ENCODE results near the gene CCDC201. TPM values are rescaled to one million over a fixed set of nuclear protein-coding genes. Genes with fewer than 3 reads are reported as not detected.

The CCDC201 gene
- not detected in 2 replicates for total RNA-seq (2021)
- long read RNA-seq, result 0 reads

- Mint-ChIP-seq H3K27me3 (ENCODE audit: low read depth) (peaks cover 4% of the 10 kb centered on the region), H3K9me3 (peaks cover 11 to 19% of the 10 kb centered on the region in 2 experiments), H3K27ac (no peak within 1 kb of the TSS), H3K4me1 (no peaks in the 10 kb centered on the region), H3K4me3 (no peak within 1 kb of the TSS), H3K36me3 (ENCODE audit: insufficient read depth in 1 of 3, low read depth in 3 of 3) (peaks cover 3 to 10% (median 5%) of the 10 kb centered on the region in 3 experiments; a peak in 6 of 7 replicates)
- Histone ChIP-seq H3K56ac (ENCODE audit: insufficient read length, low read depth, low read length) (no peak within 1 kb of the TSS), H3K14ac (ENCODE audit: insufficient read depth, low read length) (no peak within 1 kb of the TSS), H4K8ac (replicated peaks; ENCODE audit: insufficient read length, low read depth, low read length) (no peak within 1 kb of the TSS), H2BK15ac (ENCODE audit: low read depth, low read length) (no peak within 1 kb of the TSS), H3K23me2 (ENCODE audit: insufficient read length, low read depth, low read length, poor library complexity, severe bottlenecking) (no peaks in the 10 kb centered on the region), H3T11ph (ENCODE audit: low read length) (no peak within 1 kb of the TSS), H3K9ac (ENCODE audit: extremely low read depth, insufficient read length, low read length) (no peak within 1 kb of the TSS), H3K4me2 (ENCODE audit: insufficient read depth, insufficient read length, low read length) (no peak within 1 kb of the TSS), H2AFZ (ENCODE audit: low read length) (no peak within 1 kb of the TSS), H3K27ac (ENCODE audit: insufficient read length, low read depth, low read length) (no peak within 1 kb of the TSS), H2BK5ac (ENCODE audit: insufficient read length, low read length) (no peak within 1 kb of the TSS), H3K23ac (ENCODE audit: insufficient read length, low read depth, low read length) (no peak within 1 kb of the TSS), H3K9me3 (ENCODE audit: control insufficient read depth, low read depth, low read length) (peaks cover 10% of the 10 kb centered on the region), H3K4me1 (ENCODE audit: insufficient read depth, low read length) (no peaks in the 10 kb centered on the region), H4K91ac (ENCODE audit: insufficient read length, low read depth, low read length) (no peak within 1 kb of the TSS), H2BK20ac (ENCODE audit: low read depth, low read length, poor library complexity, severe bottlenecking) (no peak within 1 kb of the TSS), H3K27me3 (ENCODE audit: insufficient read depth, low read length) (no peaks in the 10 kb centered on the region), H2BK12ac (ENCODE audit: insufficient read length, low read depth, low read length) (no peak within 1 kb of the TSS), H3K79me1 (ENCODE audit: insufficient read depth, low read depth, low read length, poor library complexity, severe bottlenecking) (no peaks in the 10 kb centered on the region), H2AK5ac (ENCODE audit: insufficient read length, low read length) (no peak within 1 kb of the TSS), H3K18ac (ENCODE audit: insufficient read length, low read depth, low read length) (no peak within 1 kb of the TSS), H4K5ac (ENCODE audit: insufficient read length, low read depth, low read length) (no peak within 1 kb of the TSS), H4K20me1 (ENCODE audit: control insufficient read depth, insufficient read depth, insufficient read length) (no peaks in the 10 kb centered on the region), H2BK120ac (ENCODE audit: low read depth, low read length, poor library complexity, severe bottlenecking) (no peak within 1 kb of the TSS), H3K4ac (ENCODE audit: low read depth, low read length) (no peak within 1 kb of the TSS), H3K79me2 (ENCODE audit: insufficient read depth, low read length) (no peaks in the 10 kb centered on the region)
- TF ChIP-seq CTCF (conservative IDR thresholded peaks at IDR 0.05), result no peak
- WGBS (ENCODE audit: extremely low coverage, insufficient read length, low lambda C conversion rate), result no CpG with 5 or more reads among the region's 7 CpGs
- no peak for DNase-seq
Observed at GRCh38 chr7:45873035-45873354, at the start of gene CCDC201. CCDC201 (minus strand) TSS chr7:45873082; CDS start chr7:45873007, 75 bp downstream.

Measured in H9 (cell line).